ENCODE data around the gene PTPRU.

Gene PTPRU

GRCh38 chr1:29368936-29369932 lies 132.9 kb downstream of the PTPRU start:
- no peak for DNase-seq

- no peak for DNase-seq
Observed at GRCh38 chr1:29370067-29370466, 133.7 kb downstream of the PTPRU start.

- DNase-seq: no peak
Observed at GRCh38 chr1:29371332-29371731, 135.0 kb downstream of the PTPRU start.

GRCh38 chr1:29372108-29372507 lies 135.8 kb downstream of the PTPRU start:
- DNase-seq: no peak
